Fibroblast of skin of abdomen (primary cell): ENCODE data around the gene KICS2. TPM values are rescaled to one million over a fixed set of nuclear protein-coding genes. Genes with fewer than 3 reads are reported as not detected.
"Not testable (repeated sequence)": the region's sequence is repeated elsewhere in the genome, so short reads cannot be mapped to it uniquely, and the experiment has no call there.

Experiments
- DNase-seq: peaks from one replicate; pipeline ENCODE4 v3.0.0-alpha.2; 2013
- polyA plus RNA-seq, 2 experiments: library from polyadenylated mRNA; unstranded; fragments of 120-200 nt; gene quantifications; one replicate each; pipeline ENCODE4 v1.2.1, GENCODE V29; 2013; ENCODE audit not compliant: insufficient read length in 2 of 2

KICS2 gene
- polyA plus RNA-seq (2013, experiment 1 of 2; ENCODE audit: insufficient read length): 3.1 TPM
- 2.7 TPM for polyA plus RNA-seq (2013, experiment 2 of 2; ENCODE audit: insufficient read length)

DNA sequence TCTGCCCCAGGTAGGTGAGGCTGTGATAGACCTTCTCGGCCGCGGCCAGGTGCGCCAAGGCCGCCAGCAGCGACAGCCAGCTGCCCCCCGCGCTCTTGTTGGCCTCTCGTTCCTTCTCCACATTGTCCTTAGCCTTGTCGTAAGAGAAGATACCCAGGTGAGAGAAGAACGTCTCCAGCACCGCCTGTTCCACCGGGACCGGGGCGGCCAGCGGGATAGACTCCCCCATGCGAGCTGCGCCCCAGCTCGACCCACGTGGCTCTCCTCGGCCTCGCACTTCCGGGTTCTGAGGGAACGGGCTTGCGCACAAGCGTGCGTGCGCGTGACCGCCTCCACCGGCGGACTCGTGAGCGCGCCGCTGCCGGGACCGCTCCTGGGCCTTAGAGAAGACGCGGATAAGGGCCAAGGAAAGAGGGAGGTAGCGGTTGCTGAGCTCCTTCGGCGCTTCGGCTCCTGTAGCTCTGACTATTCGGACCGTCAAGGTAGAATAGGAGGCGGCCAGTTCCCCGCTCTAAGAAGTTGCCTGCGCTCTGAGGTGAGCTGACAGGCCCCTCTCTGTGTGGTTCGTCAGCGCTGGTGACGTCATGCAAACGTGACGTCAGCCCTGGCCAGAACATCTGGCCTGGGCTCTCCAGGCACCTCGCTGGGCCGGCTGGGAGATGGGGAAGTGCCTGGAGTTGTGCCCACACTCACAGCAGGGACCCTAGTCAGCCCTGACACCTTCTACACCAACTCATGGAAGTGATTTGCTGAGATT, at the start of gene KICS2:
Gene KICS2 (minus strand): TSS at position 288 of the 757 bp plus-strand sequence. CDS start 59 bp downstream, at position 229.
- peak; percentile 93 for DNase-seq

DNA sequence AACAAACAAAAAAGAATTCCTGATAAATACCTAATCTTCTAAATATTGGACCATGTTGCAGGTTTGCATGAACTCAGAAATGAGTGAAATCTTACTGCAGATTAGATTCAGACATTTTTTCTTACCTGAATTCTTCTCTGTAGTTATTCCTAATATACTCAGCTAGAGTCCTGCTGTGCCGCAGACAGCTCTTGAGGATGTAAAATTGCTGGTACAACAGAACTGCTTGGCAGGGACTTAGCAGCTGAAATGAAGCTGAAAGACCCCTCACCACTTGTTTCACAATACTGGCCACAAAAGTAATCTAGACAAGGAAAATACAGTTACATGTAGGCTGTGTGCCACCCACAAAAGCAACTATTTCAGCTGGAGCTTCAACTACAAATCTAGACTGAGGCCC, 48.3 kb upstream of the KICS2 start:
- no peak for DNase-seq

DNA sequence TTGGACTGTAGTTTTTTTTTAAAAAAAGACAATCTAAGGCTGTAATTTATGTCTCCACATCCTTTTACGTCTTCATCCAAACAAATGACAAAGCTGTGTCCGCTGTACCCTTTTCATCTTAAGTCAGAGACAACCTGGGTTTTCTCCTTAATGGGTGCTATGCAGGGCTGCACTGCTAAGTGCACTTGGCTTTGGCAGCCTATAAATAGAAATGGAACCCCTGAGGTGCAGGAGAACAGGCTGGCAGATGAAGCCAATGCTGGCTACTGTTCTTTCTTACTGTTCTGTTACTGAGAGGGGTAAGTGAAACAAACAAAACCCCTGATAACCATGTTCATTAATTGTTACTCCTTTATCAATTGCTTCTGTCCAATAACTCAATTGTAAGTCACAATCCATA, 47.1 kb upstream of the KICS2 start:
- DNase-seq: no peak

DNA sequence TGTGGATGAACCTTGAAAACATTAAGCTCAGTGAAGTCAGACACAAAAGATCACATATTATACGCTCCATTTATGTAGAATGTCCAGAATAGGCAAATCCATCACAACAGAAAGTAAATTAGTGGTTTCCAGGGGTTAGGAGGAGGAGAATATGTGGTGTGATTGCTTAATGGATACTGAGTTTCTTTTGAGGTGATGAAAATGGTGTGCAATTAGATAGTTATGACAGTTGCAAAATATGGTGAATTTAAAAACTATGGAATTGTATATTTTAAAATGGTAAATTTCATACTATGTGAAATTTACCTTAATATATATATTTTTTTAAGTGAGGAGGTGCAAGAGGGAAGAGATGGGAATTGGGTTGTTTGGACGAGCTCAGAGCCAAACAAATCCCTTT, 46.3 kb upstream of the KICS2 start:
- DNase-seq: no peak

DNA sequence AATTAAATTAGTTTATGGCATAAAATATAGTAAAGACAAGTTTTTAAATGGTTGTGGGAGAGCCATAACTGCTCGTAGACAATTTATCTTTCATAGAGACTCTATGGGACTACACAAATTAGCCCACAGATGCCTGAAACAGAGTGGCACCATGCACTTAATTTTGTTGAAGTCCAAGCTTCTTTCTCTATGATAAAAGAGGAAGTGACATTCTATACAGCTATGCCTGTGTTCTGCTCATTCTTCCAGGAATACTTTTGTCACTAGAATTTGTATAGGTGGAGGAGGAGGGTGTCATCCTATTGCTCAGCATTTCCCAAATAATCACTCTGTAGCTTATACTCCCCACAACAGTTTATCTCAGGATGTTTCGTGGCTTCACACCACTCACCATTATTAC, 43.7 kb upstream of the KICS2 start:
- DNase-seq: no peak

DNA sequence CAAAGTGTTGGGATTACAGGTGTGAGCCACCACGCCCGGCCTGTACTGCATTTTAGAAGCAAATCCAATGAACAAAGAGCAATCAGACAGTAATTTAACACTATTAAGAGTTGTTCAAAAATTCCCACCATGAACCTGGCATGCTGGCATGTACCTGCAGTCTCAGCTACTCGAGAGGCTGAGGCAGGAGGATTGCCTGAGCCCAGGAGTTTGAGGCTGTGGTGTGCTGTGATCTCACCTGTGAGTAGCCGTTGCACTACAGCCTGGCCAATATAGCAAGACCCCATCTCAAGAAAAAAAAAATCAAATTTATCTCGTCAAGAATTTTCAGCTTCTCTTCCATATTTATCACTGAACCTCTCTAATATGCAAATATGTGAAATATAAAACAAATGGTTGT, 39.7 kb upstream of the KICS2 start:
- DNase-seq: no peak

DNA sequence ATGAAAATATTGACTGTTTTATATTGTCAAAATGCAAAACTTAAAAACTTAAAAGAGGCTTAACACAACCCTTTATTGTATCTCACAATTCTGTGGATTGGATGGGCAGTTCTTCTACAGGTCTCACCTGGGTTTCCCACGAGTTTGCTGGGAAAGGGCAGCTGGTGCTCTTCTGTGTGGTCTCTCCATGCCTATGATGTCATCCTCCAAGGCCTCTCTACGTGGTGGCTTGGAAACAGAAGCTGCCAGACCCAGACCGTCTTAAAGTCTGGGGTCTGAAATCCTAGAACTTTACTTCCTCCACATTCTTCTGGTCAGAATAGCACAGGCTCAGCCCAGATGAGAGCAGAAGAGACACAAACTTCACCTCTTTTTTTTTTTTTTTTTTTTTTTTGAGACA, 36.5 kb upstream of the KICS2 start:
- peak; percentile 1 for DNase-seq

DNA sequence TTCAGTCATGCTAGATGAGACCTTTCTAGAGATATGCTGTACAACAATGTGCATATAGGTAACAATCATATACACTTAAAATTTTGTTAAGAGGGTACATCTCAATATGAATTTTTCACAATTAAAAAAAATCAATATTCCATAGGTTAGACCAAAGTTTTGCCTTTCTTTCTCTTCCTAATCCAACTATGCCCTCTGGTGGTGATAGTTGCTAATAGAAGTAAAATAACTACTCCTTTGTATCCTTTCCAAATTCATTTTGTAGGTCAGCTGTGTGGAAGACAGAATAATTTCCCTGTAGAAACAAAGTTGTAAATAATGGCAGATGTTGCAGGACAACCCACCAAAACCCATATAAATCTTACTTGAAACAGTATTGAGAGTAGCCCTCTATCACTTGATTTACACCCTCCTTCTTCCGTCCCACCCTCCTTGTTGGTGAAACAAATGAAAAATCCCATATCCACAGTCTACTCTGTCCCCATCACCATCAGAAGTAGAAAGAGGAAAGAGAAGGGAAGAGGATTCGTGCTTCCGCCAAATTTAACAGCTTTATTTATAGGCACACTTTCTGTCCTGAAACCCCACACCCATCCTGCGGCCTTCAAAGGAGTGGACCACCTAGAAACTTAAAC, 34.2 kb upstream of the KICS2 start:
- DNase-seq: peak; percentile 64

DNA sequence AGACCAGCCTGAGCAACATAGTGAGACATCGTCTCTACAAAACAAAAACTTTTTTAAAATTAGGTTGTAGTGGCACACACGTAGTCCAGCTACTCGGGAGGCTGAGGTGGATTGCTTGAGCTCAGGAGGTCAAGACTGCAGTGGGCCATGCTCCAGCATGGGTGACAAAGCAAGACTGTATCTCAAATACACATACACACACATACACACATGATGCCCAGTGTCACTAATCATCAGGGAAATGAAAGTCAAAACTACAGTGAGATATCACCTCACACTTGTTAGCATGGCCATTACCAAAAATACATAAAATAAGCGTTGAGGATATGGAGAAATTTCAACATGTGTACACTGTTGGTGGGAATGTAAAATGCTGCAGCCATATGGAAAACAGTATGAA, 33.2 kb upstream of the KICS2 start:
- DNase-seq: no peak

DNA sequence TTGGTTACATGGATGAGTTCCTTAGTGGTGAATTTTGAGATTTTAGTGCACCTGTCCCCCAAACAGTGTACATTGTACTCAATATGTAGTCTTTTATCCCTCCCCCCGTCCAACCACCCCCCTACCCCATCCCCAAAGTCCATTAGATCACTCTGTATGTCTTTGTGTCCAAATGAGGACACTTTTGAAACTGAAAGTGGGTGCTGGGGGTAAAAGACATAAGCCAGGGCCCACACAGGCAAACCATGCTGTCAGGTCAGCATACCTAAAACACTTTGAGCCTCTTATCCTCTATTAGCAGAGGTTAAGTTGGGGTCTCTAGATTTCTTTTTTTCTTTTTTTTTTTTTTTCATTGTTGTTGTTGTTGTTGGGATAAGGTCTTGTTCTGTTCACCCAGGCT, 31.3 kb upstream of the KICS2 start:
- no peak for DNase-seq

DNA sequence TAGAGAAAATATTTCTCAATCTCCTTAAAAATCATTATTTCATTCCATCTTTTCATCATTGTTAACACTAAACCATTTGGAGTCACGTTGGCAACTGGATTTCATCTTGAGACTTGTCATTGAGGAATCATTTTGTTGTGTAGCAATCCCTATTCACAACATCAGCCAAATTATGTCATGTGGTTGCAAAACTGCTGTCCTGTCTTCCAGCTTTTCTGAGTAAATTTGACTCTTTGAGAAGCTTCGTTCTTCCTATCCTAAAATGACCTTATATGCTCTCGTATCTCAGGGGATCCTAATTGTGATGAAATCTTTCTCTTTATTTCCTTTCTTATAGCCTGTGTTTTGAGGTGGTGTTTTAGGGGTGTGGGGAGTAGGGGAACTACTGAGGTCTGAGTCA, 30.6 kb upstream of the KICS2 start:
- peak; percentile 54 for DNase-seq

DNA sequence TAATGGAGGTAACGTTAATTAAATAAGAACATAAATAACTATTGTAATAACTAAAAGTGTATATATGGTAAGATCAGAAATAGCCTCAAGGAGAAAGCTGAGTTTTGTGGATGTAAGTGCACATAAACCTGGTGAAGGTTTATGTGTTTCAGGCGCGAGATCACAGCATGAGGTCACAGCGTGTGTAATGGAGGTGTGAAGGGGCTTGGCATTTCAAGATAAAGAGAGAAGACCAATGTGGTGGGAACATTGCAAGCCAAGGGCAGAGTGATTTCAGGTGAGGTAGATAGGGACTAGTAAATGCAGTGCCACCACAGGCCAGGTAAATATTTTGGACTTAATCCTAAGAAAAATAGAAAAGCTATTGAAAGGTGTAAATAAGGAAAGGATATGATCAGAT, 21.7 kb upstream of the KICS2 start:
- DNase-seq: no peak

DNA sequence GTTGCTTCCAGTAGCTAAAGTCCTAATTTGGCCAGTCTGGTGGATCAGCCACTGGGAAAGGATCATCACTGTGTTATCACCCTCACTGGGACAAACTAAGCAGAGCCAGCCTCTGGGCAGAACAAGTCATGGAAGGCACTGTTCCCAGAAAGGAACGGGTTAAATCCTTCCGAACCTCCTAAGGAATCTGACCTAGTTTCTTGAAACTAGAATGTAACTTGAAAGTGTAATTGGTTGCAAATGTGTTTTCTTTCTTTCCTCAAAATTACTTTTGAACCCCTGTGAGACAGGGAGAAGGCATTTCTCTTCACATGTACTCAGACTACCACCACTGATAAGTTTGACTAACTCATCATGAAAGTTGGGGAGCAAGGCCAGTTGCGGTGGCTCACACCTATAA, 18.7 kb upstream of the KICS2 start:
- peak; percentile 34 for DNase-seq

DNA sequence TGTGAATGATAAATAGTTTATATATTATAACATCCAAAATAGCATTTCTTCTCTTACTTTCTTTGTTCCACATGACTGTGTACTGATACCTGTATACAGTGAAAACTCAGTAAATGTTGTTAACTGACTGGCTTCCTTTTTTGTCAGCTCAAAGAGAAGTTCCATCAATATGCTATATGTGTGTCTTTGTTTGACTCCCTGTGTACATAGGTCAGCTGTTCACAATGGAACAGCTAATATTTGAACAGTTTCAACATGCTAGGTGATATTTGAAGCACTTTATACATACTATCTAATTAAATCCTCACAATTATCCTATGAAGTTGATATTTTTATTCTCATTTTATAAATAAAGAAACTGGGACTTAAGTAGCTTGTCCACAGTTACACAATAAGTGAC, 15.3 kb upstream of the KICS2 start:
- no peak for DNase-seq

DNA sequence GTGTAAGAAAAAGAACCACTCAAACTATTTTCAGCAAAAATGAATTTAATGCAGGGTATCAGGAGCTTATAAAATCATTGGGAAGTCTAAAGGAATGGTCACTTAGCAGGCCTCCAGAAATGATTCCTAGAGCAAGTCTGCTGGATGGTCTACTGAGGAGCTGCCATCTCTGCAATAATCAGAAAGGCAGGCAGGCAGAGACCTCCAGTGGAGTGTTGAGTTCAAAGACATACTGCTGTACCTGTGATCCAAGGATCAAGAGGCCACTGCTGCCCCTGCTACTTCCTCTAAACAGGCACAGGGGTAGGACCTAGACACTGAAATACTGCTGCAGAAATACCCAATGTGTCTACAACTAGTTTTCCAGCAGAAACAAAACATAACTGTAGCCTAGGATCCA, 14.5 kb upstream of the KICS2 start:
- DNase-seq: peak; percentile 35

DNA sequence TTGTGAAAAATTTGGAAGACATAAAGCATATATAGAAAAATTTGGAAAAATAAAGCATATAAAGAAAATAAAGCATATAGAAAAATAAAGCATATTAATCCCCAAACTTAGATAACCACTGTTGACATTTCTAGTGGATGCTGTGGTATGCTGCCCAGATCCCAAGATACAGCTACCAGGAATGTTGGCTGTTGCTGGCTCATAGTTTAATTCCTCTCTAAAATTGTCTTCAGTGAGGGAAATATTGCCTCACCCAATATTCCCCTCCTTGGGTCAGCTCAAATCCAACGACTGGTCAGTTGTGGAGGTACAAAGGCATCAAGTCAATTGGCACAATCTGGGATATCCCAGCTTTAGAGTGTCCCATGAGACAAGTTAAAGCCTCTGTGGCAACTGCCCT, 10.1 kb upstream of the KICS2 start:
- DNase-seq: no peak

DNA sequence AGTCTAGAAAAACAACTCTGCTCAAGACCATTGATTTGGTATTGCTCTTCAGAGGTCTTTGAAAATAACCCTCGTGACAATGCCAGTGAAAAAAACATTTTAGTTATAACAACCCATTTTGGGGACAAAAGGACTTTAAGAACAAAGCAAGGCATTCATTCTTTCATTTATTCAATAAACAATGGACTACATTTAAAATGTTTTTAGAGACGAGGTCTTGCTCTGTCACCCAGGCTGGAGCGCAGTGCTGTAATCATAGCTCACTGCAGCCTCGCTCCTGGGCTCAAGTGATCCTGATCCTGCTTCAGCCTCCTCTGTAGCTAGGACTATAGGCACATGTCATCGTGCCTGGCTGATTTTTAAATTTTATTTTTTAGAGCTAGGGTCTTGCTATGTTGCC, 7.7 kb upstream of the KICS2 start:
- DNase-seq: no peak

DNA sequence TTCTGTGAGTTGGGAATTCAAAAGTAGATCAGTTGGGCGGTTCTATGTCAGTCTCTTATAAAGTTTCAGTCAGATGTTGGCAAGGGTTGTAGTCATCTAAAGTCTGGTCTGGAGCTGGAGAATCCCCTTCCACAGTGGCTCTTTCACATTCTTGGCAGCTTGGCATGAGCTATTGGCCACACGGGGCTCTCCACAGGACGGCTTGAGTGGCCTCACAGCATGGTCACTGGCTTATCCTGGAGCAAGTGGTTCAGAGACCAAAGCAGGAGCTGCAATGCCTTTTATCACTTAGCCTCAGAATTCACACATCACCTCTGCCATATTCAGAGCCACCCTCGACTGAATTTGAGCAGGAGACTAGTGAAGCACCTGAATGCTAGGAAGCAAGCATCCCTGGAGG, 7.1 kb upstream of the KICS2 start:
- DNase-seq: no peak

DNA sequence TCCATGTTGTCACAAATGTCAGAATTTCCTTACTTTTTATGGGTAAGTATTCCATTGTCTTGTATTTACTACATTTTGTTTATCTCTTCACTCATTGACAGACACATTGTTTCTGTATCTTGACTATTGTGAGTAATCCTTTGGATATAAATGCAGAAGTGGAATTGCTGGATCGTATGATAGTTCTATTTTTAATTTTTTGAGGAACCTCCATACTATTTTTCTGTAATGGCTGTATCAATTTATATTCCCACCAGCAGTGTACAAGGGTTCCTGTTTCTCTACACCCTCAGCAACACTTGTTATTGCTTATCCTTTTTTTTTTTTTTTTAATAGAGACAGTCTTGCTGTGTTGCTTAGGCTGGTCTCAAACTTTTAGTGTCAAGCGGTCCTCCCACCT, 3.5 kb upstream of the KICS2 start:
- DNase-seq: no peak

DNA sequence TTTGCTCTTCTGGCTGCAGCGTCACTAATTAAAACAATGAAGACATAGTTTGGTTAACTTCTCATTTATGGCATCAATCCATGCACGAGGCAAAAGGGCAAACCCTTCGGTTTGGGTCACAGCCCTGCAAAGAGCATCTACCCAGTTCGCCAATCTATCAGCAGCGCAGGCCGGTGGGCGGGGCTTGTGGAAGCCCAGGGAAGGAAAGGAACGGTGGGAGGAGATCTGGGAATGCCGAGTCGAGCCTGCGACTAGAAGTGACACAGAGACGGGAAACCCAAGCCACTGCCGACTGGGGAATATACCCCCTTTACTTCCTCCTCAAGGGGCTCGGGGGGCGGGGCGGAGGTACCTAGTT, 466 bp downstream of the KICS2 start:
- peak; percentile 80 for DNase-seq

DNA sequence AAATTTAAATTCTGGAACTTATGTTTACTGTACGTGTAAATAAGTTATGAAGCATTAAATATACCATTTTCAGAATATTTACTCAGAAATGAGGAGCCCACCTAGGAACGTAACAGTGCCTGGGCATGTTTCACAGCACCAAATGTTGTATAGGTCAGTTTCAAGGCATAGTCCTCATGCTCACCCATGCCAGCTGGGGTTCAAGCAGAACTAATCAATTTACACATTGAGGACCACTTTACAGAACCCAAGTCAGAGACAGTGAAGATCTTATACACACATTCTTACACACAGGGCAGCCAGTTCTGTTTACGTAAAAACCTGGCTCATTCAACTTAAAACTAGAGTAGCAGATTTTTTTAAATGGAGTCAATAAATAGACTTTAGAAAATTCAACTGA, 2.0 kb downstream of the KICS2 start:
- no peak for DNase-seq

DNA sequence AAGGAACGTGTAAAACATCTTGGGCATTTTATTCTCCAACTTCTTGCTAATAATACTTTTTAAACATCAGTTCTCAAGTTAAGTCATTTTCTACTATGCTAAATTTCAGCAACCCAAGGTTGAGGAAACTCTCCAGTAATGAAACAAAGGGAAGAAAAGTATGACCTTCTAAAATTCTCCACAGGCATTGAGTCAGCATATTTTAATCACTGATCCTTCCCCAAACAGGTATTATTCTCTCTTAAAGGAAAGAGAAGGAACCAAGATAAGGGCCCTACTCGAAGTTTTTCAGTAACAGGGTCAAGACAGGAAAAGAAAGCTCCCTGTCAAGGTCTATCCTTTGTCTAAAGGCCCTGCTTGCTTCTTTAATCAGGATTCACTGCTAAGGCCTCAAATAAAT, 3.0 kb downstream of the KICS2 start:
- no peak for DNase-seq

DNA sequence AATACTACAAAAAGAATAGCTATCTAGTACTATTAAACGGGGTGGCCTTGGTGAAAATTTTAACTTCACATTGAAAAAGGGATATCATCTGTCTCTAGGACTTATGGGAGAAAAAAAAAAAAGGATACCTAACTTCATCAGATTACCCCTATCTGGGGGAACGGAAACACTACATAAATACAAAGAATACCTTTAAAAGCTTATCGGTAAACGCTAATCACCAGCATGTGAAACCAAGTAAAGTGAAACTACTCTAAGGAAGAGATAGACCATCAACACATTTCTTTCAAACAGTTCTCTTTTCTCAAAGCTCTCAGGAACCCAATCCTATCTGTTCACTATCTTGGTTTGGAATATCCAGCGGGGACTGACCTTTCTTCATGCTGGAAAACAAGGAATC, 3.5 kb downstream of the KICS2 start:
- DNase-seq: no peak

DNA sequence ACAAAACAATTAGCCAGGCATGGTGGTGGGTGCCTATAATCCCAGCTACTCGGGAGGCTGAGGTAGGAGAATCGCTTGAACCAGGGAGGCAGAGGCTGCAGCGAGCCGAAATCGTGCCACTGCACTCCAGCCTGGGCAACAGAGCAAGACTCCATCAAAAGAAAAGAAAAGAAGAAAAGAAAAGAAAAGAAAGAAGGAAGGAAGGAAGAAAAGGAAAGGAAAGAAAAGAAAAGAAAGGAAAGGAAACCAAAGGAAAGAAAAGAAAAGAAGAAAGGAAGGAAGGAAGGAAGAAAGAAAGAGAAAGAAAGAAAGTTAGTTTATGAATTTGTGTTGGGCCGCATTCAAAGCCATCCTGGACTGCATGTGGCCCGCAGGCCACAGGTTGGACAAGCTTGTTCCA, 4.5 kb downstream of the KICS2 start:
- DNase-seq: not testable (repeated sequence)

DNA sequence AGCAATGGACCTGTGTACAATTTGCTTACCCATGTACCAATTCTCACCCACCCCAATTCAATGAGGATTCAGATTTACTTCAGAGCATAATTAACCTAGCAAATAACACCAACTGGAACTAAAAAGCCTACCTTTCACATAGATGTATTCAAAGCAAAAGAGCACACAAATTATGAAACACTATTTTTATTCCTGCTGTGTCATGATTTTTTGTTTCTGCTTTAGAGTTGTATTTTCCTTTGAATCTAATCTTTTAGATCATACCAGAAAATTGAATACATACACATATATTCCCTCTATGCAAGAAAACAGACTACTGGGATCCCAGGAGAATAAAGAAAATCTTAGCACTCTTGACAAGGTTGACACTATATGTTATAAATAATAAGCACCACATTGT, 5.9 kb downstream of the KICS2 start:
- DNase-seq: no peak
